AG10803 (cell line): ENCODE data around the gene ESPN.

Experiments used
- DNase-seq: peaks from one replicate; pipeline ENCODE4 v3.0.0; 2010; ENCODE audit warnings: low read depth
- H3K4me3 ChIP-seq: 2 replicates; pipeline ENCODE4 v1.5.1; 2011; ENCODE audit warnings: mild to moderate bottlenecking, low read length, control low read depth
- TF ChIP-seq, protein P1 (sequence below): conservative IDR thresholded peaks from 2 replicates; pipeline ENCODE4 v1.5.1; 2011; ENCODE audit warnings: mild to moderate bottlenecking, low read length, control low read depth, inconsistent platforms

Gene ESPN

DNA sequence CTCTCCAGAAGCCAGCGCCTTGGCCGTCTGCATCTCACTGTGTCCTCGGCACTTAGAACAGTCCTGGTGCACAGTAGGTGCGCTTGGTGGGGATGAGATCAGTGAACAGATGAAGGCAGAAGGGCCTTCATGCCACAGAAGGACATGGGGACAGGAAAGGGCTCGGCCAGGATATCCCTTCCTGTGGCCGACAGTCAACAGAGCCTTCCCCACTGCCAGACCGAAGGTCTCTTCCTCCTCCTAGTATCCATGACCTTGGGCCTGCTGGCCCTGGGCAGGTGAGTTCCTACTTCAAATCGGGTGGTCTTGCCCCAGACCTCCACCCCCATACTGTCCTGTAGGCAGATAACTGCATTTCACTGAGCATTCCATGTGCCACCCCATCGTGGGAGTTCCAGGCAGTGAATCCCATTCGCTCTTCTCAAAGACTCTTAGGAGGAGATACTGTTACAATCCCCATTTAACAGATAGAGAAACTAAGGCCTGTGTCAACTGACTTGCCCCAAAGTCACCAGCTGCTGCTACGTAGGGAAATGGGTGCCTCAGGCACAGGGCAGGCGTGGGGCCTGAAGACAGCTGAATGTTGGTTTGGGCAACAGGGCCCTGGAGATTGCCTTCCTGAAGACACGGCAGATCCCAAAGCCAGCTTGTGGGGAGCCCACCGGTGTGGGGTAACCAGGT lies 63.4 kb downstream of the ESPN start:
- no peak for DNase-seq
- TF ChIP-seq, protein P1, sequence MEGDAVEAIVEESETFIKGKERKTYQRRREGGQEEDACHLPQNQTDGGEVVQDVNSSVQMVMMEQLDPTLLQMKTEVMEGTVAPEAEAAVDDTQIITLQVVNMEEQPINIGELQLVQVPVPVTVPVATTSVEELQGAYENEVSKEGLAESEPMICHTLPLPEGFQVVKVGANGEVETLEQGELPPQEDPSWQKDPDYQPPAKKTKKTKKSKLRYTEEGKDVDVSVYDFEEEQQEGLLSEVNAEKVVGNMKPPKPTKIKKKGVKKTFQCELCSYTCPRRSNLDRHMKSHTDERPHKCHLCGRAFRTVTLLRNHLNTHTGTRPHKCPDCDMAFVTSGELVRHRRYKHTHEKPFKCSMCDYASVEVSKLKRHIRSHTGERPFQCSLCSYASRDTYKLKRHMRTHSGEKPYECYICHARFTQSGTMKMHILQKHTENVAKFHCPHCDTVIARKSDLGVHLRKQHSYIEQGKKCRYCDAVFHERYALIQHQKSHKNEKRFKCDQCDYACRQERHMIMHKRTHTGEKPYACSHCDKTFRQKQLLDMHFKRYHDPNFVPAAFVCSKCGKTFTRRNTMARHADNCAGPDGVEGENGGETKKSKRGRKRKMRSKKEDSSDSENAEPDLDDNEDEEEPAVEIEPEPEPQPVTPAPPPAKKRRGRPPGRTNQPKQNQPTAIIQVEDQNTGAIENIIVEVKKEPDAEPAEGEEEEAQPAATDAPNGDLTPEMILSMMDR, result no peak
- H3K4me3 ChIP-seq, result no peak overlapping the region

DNA sequence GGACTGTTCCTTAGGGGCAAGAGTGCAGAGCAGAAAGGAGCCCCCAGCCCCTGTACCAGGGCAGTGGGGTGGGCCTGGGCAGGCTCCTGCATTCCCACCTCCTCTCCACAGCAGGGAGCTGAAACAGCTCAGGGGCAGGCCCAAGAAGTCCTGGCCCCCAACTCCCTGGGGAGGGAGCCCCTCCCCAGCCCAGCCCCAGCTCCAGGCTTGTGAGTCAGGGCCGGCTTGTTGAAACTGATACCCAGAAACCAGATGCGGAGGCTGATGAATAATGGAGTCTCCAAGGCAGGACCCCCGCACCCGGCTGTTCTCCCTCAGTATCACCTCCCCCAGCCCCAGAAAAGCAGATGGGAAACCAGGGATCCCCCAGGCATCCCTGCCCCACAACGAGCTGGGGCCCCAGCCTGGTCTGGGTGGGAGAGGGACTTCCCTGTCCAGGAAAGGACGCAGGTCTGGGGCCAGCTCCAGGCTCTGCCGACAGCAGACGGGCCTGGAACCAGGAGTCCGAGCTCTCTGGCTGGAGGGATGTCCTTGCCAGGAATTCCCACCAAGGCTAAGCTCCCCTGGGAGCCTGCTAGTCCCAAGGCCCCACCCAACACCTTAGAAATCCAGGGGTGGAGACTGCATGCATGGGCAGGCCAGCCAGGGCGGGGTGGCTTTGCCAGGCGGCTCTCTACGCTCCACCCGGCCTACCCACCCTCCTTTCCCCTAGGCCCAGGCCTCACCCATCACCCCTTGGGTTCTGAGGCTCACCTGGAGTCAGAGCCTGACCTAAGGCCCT lies 64.2 kb downstream of the ESPN start:
- DNase-seq, result no peak
- TF ChIP-seq, protein P1, result no peak
- no peak overlapping the region for H3K4me3 ChIP-seq

GRCh38 chr1:6489383-6489765 lies 64.8 kb downstream of the ESPN start:
- H3K4me3 ChIP-seq, result no peak overlapping the region
- no peak for DNase-seq
- TF ChIP-seq, protein P1, result no peak

GRCh38 chr1:6489799-6490180 lies 65.2 kb downstream of the ESPN start:
- H3K4me3 ChIP-seq, result peak overlapping the region; percentile 82
- peak; percentile 58 for DNase-seq
- TF ChIP-seq, protein P1, result peak; percentile 79

GRCh38 chr1:6490181-6491080 lies 65.9 kb downstream of the ESPN start:
- H3K4me3 ChIP-seq, result peak overlapping the region; percentile 82
- TF ChIP-seq, protein P1, result no peak
- DNase-seq, result peak; percentile 67

DNA sequence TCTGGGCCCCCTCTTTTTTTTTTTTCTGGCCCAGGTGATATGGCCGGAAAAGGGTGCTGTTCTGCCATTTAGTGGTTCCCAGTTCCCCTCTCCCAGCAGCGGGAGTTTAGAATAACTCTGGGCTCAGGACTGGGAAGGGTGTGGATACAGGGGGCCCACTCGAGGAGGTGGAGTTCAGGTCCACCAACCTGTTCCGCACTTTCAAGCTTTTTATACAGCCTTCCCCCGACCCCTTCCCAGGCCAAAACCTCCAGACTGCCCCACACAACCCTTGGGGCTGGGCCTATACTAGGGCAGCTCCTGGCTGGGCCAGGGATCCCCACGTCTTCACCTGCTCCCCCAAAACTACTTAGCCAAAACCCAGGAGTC lies 66.5 kb downstream of the ESPN start:
- DNase-seq, result no peak
- peak overlapping the region; percentile 82 for H3K4me3 ChIP-seq
- TF ChIP-seq, protein P1, result no peak
